NCI-H2029 (cell line): Measurements from ENCODE around the gene DALRD3.
A peak's percentile ranks its signal among the peaks of the same experiment; 100 is the strongest.

Source experiments
- DNase-seq: peaks from one replicate; lab custom pipeline; 2025; lab: John Stamatoyannopoulos, UW

Gene DALRD3

GRCh38 chr3:49017971-49018706 is at the start of gene DALRD3:
Gene DALRD3 (minus strand): TSS chr3:49018580. CDS start chr3:49018564, 16 bp downstream.
- peak; percentile 50 for DNase-seq

- no peak for DNase-seq
These were observed 39.6 kb upstream of the DALRD3 start for GRCh38 chr3:49058011-49058410.

GRCh38 chr3:49057268-49057667 is 38.9 kb upstream of the DALRD3 start:
- DNase-seq, result no peak

GRCh38 chr3:49054344-49054862 is 36.0 kb upstream of the DALRD3 start:
- no peak for DNase-seq

- DNase-seq, result no peak
These were observed 35.2 kb upstream of the DALRD3 start for GRCh38 chr3:49053543-49053942.

GRCh38 chr3:49035281-49035680 is 16.9 kb upstream of the DALRD3 start:
- DNase-seq, result no peak

- no peak for DNase-seq
These were observed 16.3 kb upstream of the DALRD3 start for GRCh38 chr3:49034650-49035049.

GRCh38 chr3:49032646-49033304 is 14.4 kb upstream of the DALRD3 start:
- DNase-seq, result no peak

GRCh38 chr3:49030321-49030720 is 11.9 kb upstream of the DALRD3 start:
- DNase-seq, result no peak

GRCh38 chr3:49029563-49029884 is 11.1 kb upstream of the DALRD3 start:
- no peak for DNase-seq

- peak; percentile 88 for DNase-seq
These were observed 10.5 kb upstream of the DALRD3 start, which contains the start of gene IMPDH2 for GRCh38 chr3:49028673-49029562. Gene IMPDH2 (minus strand): TSS chr3:49029398. CDS start chr3:49029350, 48 bp downstream.

- no peak for DNase-seq
These were observed 9.9 kb upstream of the DALRD3 start for GRCh38 chr3:49028298-49028672.

GRCh38 chr3:49027634-49028033 is 9.3 kb upstream of the DALRD3 start:
- DNase-seq, result no peak

GRCh38 chr3:49026536-49026935 is 8.2 kb upstream of the DALRD3 start:
- DNase-seq, result no peak

GRCh38 chr3:49025793-49026520 is 7.6 kb upstream of the DALRD3 start:
- no peak for DNase-seq

GRCh38 chr3:49025005-49025792 is 6.8 kb upstream of the DALRD3 start:
- no peak for DNase-seq

- no peak for DNase-seq
These were observed 6.1 kb upstream of the DALRD3 start for GRCh38 chr3:49024449-49024848.

- no peak for DNase-seq
These were observed 5.4 kb upstream of the DALRD3 start for GRCh38 chr3:49023775-49024174.

- no peak for DNase-seq
These were observed 4.3 kb upstream of the DALRD3 start for GRCh38 chr3:49022688-49023171.

- DNase-seq, result peak; percentile 90
These were observed 3.7 kb upstream of the DALRD3 start, which contains the start of gene NDUFAF3 for GRCh38 chr3:49021813-49022687. Gene NDUFAF3 (plus strand): TSS chr3:49022121. CDS start chr3:49022145, 24 bp downstream.
